HG03039 (cell line): ENCODE measurements around the gene SENP1.

Experiments used
- ATAC-seq: cut with Tn5 transposase; IDR thresholded peaks from one replicate; pipeline ENCODE4 v1.9.1; 2021; ENCODE audit warnings: mild to moderate bottlenecking, moderate library complexity; ENCODE audit not compliant: unreplicated experiment

The SENP1 gene

GRCh38 chr12:48019639-48020265 lies 86.1 kb downstream of the SENP1 start:
- no peak for ATAC-seq

GRCh38 chr12:48018618-48018995 lies 87.3 kb downstream of the SENP1 start:
- no peak for ATAC-seq

GRCh38 chr12:48017921-48018617 lies 87.8 kb downstream of the SENP1 start:
- ATAC-seq = no peak

GRCh38 chr12:48017496-48017895 lies 88.4 kb downstream of the SENP1 start:
- ATAC-seq = no peak

GRCh38 chr12:48016373-48017020 lies 89.4 kb downstream of the SENP1 start:
- no peak for ATAC-seq

GRCh38 chr12:48015954-48016353 lies 89.9 kb downstream of the SENP1 start:
- ATAC-seq = no peak

- ATAC-seq = no peak
Observed at GRCh38 chr12:48015129-48015528, 90.8 kb downstream of the SENP1 start.

- ATAC-seq = no peak
Observed at GRCh38 chr12:48013287-48013686, 92.6 kb downstream of the SENP1 start.

- ATAC-seq = no peak
Observed at GRCh38 chr12:48012070-48012469, 93.8 kb downstream of the SENP1 start.

- no peak for ATAC-seq
Observed at GRCh38 chr12:48010366-48010970, 95.4 kb downstream of the SENP1 start.

GRCh38 chr12:48009471-48009870 lies 96.4 kb downstream of the SENP1 start:
- ATAC-seq = no peak

- no peak for ATAC-seq
Observed at GRCh38 chr12:48008950-48009349, 96.9 kb downstream of the SENP1 start.

GRCh38 chr12:48008349-48008748 lies 97.5 kb downstream of the SENP1 start:
- no peak for ATAC-seq

- ATAC-seq = no peak
Observed at GRCh38 chr12:48007206-48007605, 98.7 kb downstream of the SENP1 start.

GRCh38 chr12:48005750-48006021 lies 100.2 kb downstream of the SENP1 start:
- no peak for ATAC-seq

GRCh38 chr12:48005001-48005749 lies 100.7 kb downstream of the SENP1 start:
- ATAC-seq = no peak

GRCh38 chr12:48004053-48004941 lies 101.6 kb downstream of the SENP1 start, which contains the start of gene COL2A1:
COL2A1 (minus strand) TSS chr12:48004476; CDS start chr12:48004321, 155 bp downstream.
- ATAC-seq = no peak

- ATAC-seq = no peak
Observed at GRCh38 chr12:48003226-48004052, 102.4 kb downstream of the SENP1 start.

- ATAC-seq = no peak
Observed at GRCh38 chr12:48002773-48003218, 103.1 kb downstream of the SENP1 start.
